Measurements from ENCODE around the gene JUP. TPM values are rescaled to one million over a fixed set of nuclear protein-coding genes. Genes with fewer than 3 reads are reported as not detected.

JUP gene
- total and polyA plus RNA-seq, 8 donors, result 59.5 to 248 (median 90.1) TPM

- peaks cover 21 to 64% (median 60%) of the 10 kb centered on the region in 4 donors for H3K36me3 ChIP-seq
- no peak for DNase-seq
- H3K4me1 ChIP-seq, result peaks cover 0 to 15% (median 4%) of the 10 kb centered on the region in 4 donors
- intact Hi-C loops (cut with DNase I; ENCODE audit: low total_unique reads), result no loop called here
- TF ChIP-seq POLR2AphosphoS5 (IDR thresholded peaks at IDR 0.05) (no peak), CTCF (IDR thresholded peaks at IDR 0.05) (no peak), POLR2A (IDR thresholded peaks at IDR 0.05) (no peak), EP300 (IDR thresholded peaks at IDR 0.05) (no peak)
- H3K27me3 ChIP-seq, result no peaks in the 10 kb centered on the region
- 89 to 92% (median 92%) methylated on average over 15 to 19 of the region's 19 CpGs for WGBS, 5 donors
- no peaks in the 10 kb centered on the region for H3K9me3 ChIP-seq
- no peak overlapping the region for H3K4me3 ChIP-seq
- no peak overlapping the region for H3K27ac ChIP-seq
Observed at GRCh38 chr17:41825175-41825845, 38.8 kb upstream of the JUP start.

- Histone ChIP-seq H3K9me3 (no peaks in the 10 kb centered on the region), H3K36me3 (peaks cover 14 to 52% (median 48%) of the 10 kb centered on the region in 4 donors), H3K27me3 (no peaks in the 10 kb centered on the region), H3K4me1 (peaks cover 0 to 15% (median 4%) of the 10 kb centered on the region in 4 donors), H3K4me3 (no peak overlapping the region), H3K27ac (no peak overlapping the region)
- WGBS, 5 donors, result 53 to 68% (median 59%) methylated on average over 6 to 7 of the region's 7 CpGs
- intact Hi-C loops (cut with DNase I; ENCODE audit: low total_unique reads), result no loop called here
- no peak for DNase-seq
- no peak for TF ChIP-seq POLR2A (IDR thresholded peaks at IDR 0.05)
- TF ChIP-seq POLR2AphosphoS5 (IDR thresholded peaks at IDR 0.05), result no peak
- no peak for TF ChIP-seq CTCF (IDR thresholded peaks at IDR 0.05)
- no peak for TF ChIP-seq EP300 (IDR thresholded peaks at IDR 0.05)
Observed at GRCh38 chr17:41824086-41824485, 37.6 kb upstream of the JUP start.

GRCh38 chr17:41823580-41823979 is 37.1 kb upstream of the JUP start:
- peaks cover 11 to 47% (median 43%) of the 10 kb centered on the region in 4 donors for H3K36me3 ChIP-seq
- H3K4me1 ChIP-seq, result peaks cover 0 to 15% (median 4%) of the 10 kb centered on the region in 4 donors
- TF ChIP-seq CTCF (IDR thresholded peaks at IDR 0.05) (no peak), POLR2A (IDR thresholded peaks at IDR 0.05) (no peak), POLR2AphosphoS5 (IDR thresholded peaks at IDR 0.05) (no peak), EP300 (IDR thresholded peaks at IDR 0.05) (no peak)
- H3K4me3 ChIP-seq, result no peak overlapping the region
- 84 to 91% (median 88%) methylated on average over 7 of the region's 7 CpGs for WGBS, 5 donors
- no peak overlapping the region for H3K27ac ChIP-seq
- no peaks in the 10 kb centered on the region for H3K9me3 ChIP-seq
- intact Hi-C loops (cut with DNase I; ENCODE audit: low total_unique reads), result no loop called here
- no peak for DNase-seq
- H3K27me3 ChIP-seq, result no peaks in the 10 kb centered on the region

GRCh38 chr17:41823141-41823524 is 36.6 kb upstream of the JUP start:
- 89 to 100% (median 92%) methylated on average over 1 of the region's 1 CpG for WGBS, 5 donors

More at GRCh38 chr17:41823141-41823524, 36.6 kb upstream of the JUP start:
- intact Hi-C loops (cut with DNase I; ENCODE audit: low total_unique reads), result no loop called here
- H3K27me3 ChIP-seq, result no peaks in the 10 kb centered on the region
- DNase-seq, result no peak
- peaks cover 9 to 45% (median 39%) of the 10 kb centered on the region in 4 donors for H3K36me3 ChIP-seq
- peaks cover 0 to 13% (median 3%) of the 10 kb centered on the region in 4 donors for H3K4me1 ChIP-seq
- no peaks in the 10 kb centered on the region for H3K9me3 ChIP-seq
- no peak overlapping the region for H3K4me3 ChIP-seq
- TF ChIP-seq EP300 (IDR thresholded peaks at IDR 0.05) (no peak), CTCF (IDR thresholded peaks at IDR 0.05) (no peak), POLR2AphosphoS5 (IDR thresholded peaks at IDR 0.05) (no peak), POLR2A (IDR thresholded peaks at IDR 0.05) (no peak)
- no peak overlapping the region for H3K27ac ChIP-seq

All from stomach (tissue), 9 donors.